GM18505 (cell line): Measurements from ENCODE around the gene FOXG1.

Source experiments
- ATAC-seq: cut with Tn5 transposase; IDR thresholded peaks from one replicate; pipeline ENCODE4 v1.9.1; 2021; ENCODE audit not compliant: unreplicated experiment
- POLR2A ChIP-seq: IDR thresholded peaks from 4 replicates; pipeline ENCODE4 v1.6.1; 2011; ENCODE audit warnings: borderline replicate concordance; ENCODE audit not compliant: insufficient read depth, insufficient read length; ENCODE audit errors: extremely low read depth

The FOXG1 gene

GRCh38 chr14:28774764-28775735 lies 8.5 kb downstream of the FOXG1 start:
- no peak for TF ChIP-seq POLR2A

GRCh38 chr14:28776482-28777266 lies 10.1 kb downstream of the FOXG1 start:
- TF ChIP-seq POLR2A = no peak
- ATAC-seq = no peak

More at GRCh38 chr14:28774764-28775735, 8.5 kb downstream of the FOXG1 start:
- no peak for ATAC-seq

DNA sequence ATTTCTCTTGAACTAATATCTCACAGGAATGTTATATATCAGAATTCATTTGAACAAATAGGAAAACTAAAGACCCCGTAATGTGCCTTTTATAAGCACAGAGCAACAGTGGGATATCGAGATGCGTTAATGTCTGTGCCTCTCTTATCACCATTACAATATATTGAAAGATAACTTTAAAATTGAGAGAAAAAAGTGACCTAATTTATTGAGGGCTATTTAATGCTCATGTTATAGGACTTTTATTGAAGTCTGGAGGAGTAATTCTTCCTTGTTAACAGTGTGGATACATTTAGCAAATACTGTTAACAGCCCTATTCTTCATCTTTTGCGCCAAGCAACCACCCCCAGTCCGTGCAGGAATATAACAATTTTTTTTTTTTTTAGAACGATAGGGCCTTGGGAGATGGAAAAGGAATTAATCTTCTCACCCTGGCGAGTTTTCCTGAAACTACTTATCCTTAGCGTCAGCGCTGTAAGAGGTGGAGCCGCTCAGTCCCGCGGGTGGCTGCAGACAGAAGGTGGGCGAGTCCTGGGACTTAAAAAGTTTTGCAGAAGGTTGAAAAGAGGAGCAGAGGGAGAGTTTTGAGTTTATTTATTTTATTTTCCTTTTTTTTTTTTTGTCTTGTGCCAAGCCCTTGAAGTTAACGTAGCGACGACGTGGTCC lies 11.0 kb downstream of the FOXG1 start:
- TF ChIP-seq POLR2A = no peak
- ATAC-seq = no peak

- no peak for TF ChIP-seq POLR2A
- no peak for ATAC-seq
These were observed 11.8 kb downstream of the FOXG1 start for GRCh38 chr14:28778138-28779117.

DNA sequence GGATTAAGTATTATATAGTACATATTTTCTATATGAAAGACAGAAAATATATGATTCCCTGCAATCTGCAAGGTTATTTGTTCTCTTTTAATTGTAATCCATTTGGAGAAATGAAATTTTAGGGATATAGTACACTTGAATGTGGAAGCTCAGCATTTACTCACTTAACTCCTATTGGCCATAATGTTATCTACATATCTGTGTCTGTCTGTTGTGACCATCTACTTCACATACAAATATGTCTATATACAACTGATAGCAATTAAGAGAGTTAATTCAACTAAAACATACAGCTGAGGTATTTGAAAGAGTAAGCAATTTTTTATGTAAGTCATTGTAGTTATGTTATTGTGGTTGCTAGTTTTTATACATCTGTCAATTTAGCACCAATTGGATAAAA lies 12.9 kb downstream of the FOXG1 start:
- TF ChIP-seq POLR2A = no peak
- ATAC-seq = no peak

- ATAC-seq = no peak
- TF ChIP-seq POLR2A = no peak
These were observed 14.5 kb downstream of the FOXG1 start for GRCh38 chr14:28780843-28781820.

- no peak for ATAC-seq
- no peak for TF ChIP-seq POLR2A
These were observed 15.7 kb downstream of the FOXG1 start for GRCh38 chr14:28782301-28782700.

DNA sequence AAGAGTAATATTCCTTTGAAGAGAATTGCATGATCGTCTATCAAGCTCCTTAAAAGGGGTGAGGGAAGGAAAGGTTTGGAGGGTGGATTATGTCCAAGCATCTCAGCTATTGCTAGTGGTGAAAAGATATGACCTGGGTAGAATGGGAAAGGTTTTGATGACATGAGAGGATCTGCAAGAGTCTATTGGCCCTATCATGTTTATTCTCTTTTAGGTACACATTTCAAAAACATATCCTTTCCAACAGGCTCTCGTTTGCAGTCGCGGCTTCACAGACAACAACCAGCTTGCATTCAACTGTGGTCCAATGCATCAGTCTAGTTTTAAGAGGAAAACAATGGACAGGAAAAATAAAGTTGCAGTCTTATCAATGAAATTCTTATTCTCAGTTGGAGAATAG lies 17.1 kb downstream of the FOXG1 start:
- ATAC-seq = no peak
- no peak for TF ChIP-seq POLR2A

DNA sequence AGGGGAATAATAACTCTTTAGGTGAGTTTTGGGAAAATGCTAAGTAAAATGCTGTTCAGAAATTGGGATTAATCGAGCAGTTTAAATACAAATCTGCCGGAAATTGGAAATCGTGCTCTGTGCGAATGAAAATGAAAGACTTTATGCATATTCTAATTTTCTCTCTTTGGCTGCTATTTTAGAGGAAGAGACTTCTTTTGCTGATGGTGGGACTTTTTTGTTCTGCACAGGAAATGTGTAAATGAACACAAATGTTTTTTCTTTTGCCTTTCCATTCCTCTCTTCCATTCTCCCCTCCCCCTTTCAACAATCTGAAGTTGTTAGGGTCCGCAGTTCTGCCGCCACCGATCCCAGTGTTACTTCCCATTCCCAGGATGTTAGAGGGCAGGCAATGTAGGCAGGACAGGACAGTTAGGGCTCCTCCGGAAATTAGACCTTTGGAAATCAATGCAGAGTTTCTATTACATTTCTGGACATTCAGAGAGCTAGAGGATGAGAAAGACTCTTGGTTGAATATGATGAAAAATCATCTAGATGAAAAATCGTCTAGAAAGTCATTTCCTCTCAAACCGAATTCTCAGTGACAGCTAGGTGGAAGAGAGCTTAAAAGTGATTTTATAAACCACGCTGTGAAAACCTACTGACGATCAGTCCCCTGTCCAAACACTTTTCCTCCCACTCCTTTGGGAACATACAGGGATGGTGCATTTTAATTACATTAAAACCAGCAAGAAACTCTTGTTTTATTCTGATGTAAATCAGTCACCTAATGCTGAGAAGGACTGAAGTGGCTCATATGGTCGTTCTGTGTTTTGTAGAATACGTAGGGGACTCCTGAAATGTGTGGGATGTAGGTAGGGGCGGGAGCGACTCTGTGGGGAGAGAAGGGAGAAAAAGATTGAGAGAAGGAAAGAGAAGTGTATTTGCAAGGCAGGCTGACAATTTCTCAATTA lies 17.8 kb downstream of the FOXG1 start:
- ATAC-seq = no peak
- TF ChIP-seq POLR2A = no peak
